ENCODE data around the gene PHF20. TPM values are rescaled to one million over a fixed set of nuclear protein-coding genes. Genes with fewer than 3 reads are reported as not detected.
"Not testable (repeated sequence)": the region's sequence is repeated elsewhere in the genome, so short reads cannot be mapped to it uniquely, and the experiment has no call there.

PHF20 gene
- total RNA-seq, 1 donor from 2014 or later: 37.2 TPM

GRCh38 chr20:35974256-35974655 is 202.4 kb downstream of the PHF20 start:
- DNase-seq (no peak), ATAC-seq (ENCODE audit: poor library complexity) (no peak)
- intact Hi-C loops (cut with DNase I): no loop called here

- intact Hi-C loops (cut with DNase I): no loop called here
- no peak for DNase-seq
- ATAC-seq (ENCODE audit: poor library complexity): no peak
These were observed 204.0 kb downstream of the PHF20 start for GRCh38 chr20:35975576-35976373.

GRCh38 chr20:35978041-35978513 is 206.3 kb downstream of the PHF20 start:
- no peak for ATAC-seq (ENCODE audit: poor library complexity)
- no peak for DNase-seq
- intact Hi-C loops (cut with DNase I): no loop called here

GRCh38 chr20:35979544-35979943 is 207.7 kb downstream of the PHF20 start:
- no peak for DNase-seq
- ATAC-seq (ENCODE audit: poor library complexity): no peak

GRCh38 chr20:35981969-35982368 is 210.2 kb downstream of the PHF20 start:
- DNase-seq: no peak
- intact Hi-C loops (cut with DNase I): no loop called here
- no peak for ATAC-seq (ENCODE audit: poor library complexity)

More at GRCh38 chr20:35979544-35979943, 207.7 kb downstream of the PHF20 start:
- intact Hi-C loops (cut with DNase I): no loop called here

GRCh38 chr20:35984382-35984781 is 212.6 kb downstream of the PHF20 start:
- no peak for DNase-seq
- intact Hi-C loops (cut with DNase I): no loop called here
- ATAC-seq (ENCODE audit: poor library complexity): no peak

- intact Hi-C loops (cut with DNase I): no loop called here
- ATAC-seq (ENCODE audit: poor library complexity) (no peak), DNase-seq (no peak)
These were observed 214.0 kb downstream of the PHF20 start for GRCh38 chr20:35985806-35986205.

- DNase-seq (no peak), ATAC-seq (ENCODE audit: poor library complexity) (no peak)
These were observed 217.2 kb downstream of the PHF20 start for GRCh38 chr20:35988910-35989463.

GRCh38 chr20:35991142-35991771 is 219.4 kb downstream of the PHF20 start:
- intact Hi-C loops (cut with DNase I): no loop called here
- no peak for ATAC-seq (ENCODE audit: poor library complexity)

More at GRCh38 chr20:35988910-35989463, 217.2 kb downstream of the PHF20 start:
- intact Hi-C loops (cut with DNase I): no loop called here

GRCh38 chr20:35992713-35993335 is 221.0 kb downstream of the PHF20 start:
- ATAC-seq (ENCODE audit: poor library complexity): peak; percentile 81
- intact Hi-C loops (cut with DNase I): no loop called here
- peak; percentile 46 for DNase-seq

More at GRCh38 chr20:35991142-35991771, 219.4 kb downstream of the PHF20 start:
- no peak for DNase-seq

- intact Hi-C loops (cut with DNase I): loop anchor here (2.0 kb wide), 2 partner anchors 144 to 206 kb away; no protein-coding TSS in a partner anchor
These were observed 223.2 kb downstream of the PHF20 start for GRCh38 chr20:35994994-35995453.

GRCh38 chr20:35996492-35996891 is 224.7 kb downstream of the PHF20 start:
- DNase-seq; ATAC-seq (ENCODE audit: poor library complexity); intact Hi-C loops (cut with DNase I): not testable (repeated sequence)

More at GRCh38 chr20:35994994-35995453, 223.2 kb downstream of the PHF20 start:
- ATAC-seq (ENCODE audit: poor library complexity) (peak; percentile 97), DNase-seq (peak; percentile 90)

Other genes with a start within 250 kb of the PHF20 start
- not detected for gene C20orf173, start 242.4 kb upstream of the PHF20 start, total RNA-seq
- gene ERGIC3, start 229.9 kb upstream of the PHF20 start, total RNA-seq: 90.7 TPM
- gene SPAG4, start 156.2 kb upstream of the PHF20 start, total RNA-seq: 2.3 TPM
- gene CPNE1, start 107.1 kb upstream of the PHF20 start, total RNA-seq: 60.6 TPM
- gene RBM12, start 107.1 kb upstream of the PHF20 start, total RNA-seq: 45.3 TPM
- gene NFS1, start 72.7 kb upstream of the PHF20 start, total RNA-seq: 53.2 TPM
- gene ROMO1, start 72.6 kb upstream of the PHF20 start, total RNA-seq: 198 TPM
- gene RBM39, start 29.8 kb upstream of the PHF20 start, total RNA-seq: 134 TPM
- 37.9 TPM for gene SCAND1, start 182.5 kb downstream of the PHF20 start, total RNA-seq
- gene CNBD2, start 196.6 kb downstream of the PHF20 start, total RNA-seq: 3.8 TPM

Measured in Right ventricle myocardium superior (tissue), 1 donor.